GM21723 (cell line): ENCODE results near the gene RIF1.

Source experiments
- ATAC-seq: cut with Tn5 transposase; IDR thresholded peaks from one replicate; pipeline ENCODE4 v1.9.1; 2021; ENCODE audit warnings: mild to moderate bottlenecking, moderate library complexity; ENCODE audit not compliant: unreplicated experiment

Gene RIF1

GRCh38 chr2:151518802-151519201 lies 109.1 kb downstream of the RIF1 start:
- no peak for ATAC-seq

- ATAC-seq: no peak
These were observed 111.3 kb downstream of the RIF1 start for GRCh38 chr2:151520976-151521375.

- ATAC-seq: no peak
These were observed 112.9 kb downstream of the RIF1 start for GRCh38 chr2:151522556-151522955.

- no peak for ATAC-seq
These were observed 114.1 kb downstream of the RIF1 start for GRCh38 chr2:151523850-151524249.

- ATAC-seq: no peak
These were observed 116.2 kb downstream of the RIF1 start for GRCh38 chr2:151525821-151526373.

- ATAC-seq: no peak
These were observed 116.9 kb downstream of the RIF1 start for GRCh38 chr2:151526572-151527090.
